GM18517 (cell line): ENCODE results near the gene SLC25A20.

Source experiments
- ATAC-seq: cut with Tn5 transposase; IDR thresholded peaks from one replicate; pipeline ENCODE4 v1.9.1; 2021; ENCODE audit warnings: mild to moderate bottlenecking, moderate library complexity; ENCODE audit not compliant: unreplicated experiment

Gene SLC25A20

GRCh38 chr3:48899273-48899672 lies 591 bp upstream of the SLC25A20 start:
- ATAC-seq = no peak

GRCh38 chr3:48897460-48898376 lies 964 bp downstream of the SLC25A20 start:
- no peak for ATAC-seq

- ATAC-seq = no peak
These were observed 1.7 kb downstream of the SLC25A20 start for GRCh38 chr3:48896936-48897335.

DNA sequence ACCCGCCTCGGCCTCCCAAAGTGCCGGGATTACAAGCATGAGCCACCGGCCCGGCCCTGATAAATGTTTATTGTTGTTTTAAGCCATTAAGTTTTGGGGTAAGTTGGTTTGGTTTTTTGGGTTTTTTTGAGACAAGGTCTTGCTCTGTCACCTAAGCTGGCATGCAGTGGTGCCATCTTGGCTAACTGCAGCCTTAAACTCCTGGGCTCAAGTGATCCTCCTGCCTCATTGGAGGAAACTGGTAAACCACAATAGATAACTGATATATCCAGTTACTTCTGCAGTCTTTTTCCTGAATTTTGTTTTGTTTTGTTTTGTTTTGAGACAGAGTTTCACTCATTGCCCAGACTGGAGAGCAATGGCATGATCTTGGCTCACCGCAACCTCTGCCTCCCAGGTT lies 4.2 kb downstream of the SLC25A20 start:
- no peak for ATAC-seq

DNA sequence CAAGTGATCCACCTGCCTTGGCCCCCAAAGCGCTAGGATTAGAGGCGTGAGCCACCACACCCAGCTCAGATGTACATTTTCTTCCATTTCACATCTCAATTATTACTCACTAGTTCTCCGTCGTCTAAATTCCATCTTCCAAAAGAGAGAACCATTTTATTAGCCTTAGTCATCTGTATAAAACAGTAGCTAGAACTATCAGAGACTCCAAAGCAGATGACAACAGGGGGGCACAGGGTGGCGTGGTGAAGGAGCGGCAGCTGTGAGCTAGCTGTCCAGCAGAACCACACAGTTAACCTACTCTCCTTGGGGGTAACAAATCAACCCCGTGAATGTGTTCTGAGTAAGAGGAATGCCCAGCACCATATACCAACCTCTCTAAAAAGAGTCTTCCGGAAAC lies 7.1 kb downstream of the SLC25A20 start:
- ATAC-seq = no peak

GRCh38 chr3:48885753-48886152 lies 12.9 kb downstream of the SLC25A20 start:
- no peak for ATAC-seq

GRCh38 chr3:48881652-48882114 lies 17.0 kb downstream of the SLC25A20 start:
- no peak for ATAC-seq

- no peak for ATAC-seq
These were observed 17.7 kb downstream of the SLC25A20 start for GRCh38 chr3:48881006-48881405.

GRCh38 chr3:48879994-48880377 lies 18.7 kb downstream of the SLC25A20 start:
- ATAC-seq = no peak

DNA sequence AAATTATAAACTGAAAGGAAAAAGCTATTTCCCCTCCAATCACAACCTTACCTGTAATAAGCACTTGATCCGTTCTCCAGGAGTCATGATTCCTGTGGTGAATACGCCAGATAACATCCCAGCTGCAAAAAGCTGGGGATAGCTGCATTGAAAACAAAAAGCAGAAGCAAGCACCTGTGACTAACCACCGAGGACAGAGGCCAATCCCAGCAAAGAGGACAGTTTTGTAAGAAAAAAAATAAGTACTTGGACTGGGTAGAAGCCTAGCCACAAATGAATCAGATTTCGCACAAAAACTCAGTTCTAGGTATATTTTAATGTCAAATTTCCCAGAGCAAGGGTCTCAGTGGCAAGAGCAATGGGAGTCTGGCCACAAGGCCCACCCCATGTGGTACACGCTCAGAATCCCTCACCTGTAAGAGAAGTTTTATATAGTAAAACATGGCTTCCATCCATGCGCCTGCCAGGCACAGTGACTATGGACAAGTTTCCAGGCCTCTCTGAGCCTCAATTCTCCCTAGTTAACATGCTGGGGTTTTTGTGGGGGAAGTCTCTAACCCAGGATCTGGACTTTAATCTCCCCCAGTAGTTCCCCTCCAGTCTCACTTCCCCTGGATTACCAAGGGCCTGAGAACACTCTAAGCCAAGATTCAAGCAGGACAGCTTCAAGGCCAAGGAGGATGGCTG lies 19.2 kb downstream of the SLC25A20 start:
- ATAC-seq = no peak

DNA sequence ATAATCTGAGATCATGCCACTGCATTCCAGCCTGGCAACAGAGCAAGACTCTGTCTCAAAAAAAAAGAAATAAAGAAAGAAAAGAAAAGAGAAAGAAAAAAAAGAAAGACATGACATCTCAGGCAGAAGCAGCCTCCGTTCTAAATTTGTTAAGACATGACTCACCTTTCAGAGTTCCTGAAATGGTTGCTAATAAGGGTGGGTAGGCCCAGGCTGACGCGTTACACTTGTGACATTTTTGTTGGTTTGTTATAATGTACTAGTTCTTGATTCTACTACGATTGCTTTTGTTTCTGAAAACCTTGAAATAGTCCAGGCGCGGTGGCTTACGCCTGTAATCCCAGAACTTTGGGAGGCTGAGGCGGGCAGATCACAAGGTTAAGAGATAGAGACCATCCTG lies 21.0 kb downstream of the SLC25A20 start:
- ATAC-seq = no peak

- no peak for ATAC-seq
These were observed 35.6 kb downstream of the SLC25A20 start for GRCh38 chr3:48863122-48863521.

DNA sequence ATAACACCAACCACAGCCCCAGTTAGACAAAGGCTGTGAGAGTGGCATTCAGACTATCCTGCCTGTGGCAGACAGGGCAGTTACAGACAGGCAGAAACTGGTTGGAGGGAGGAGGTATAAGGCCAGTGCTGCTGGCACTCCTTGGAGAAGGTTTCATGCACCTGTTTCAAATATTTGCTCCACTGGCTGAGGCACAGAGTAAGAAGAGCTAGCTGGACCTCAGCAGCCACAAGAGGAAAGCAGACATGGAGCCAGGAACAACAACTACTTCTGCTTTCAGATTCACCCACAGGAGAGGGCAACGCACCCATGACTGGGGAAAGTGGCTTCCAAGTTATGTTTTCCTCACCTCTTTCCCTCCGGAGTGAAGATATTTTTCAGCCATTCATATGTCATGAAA lies 39.5 kb downstream of the SLC25A20 start:
- ATAC-seq = no peak

DNA sequence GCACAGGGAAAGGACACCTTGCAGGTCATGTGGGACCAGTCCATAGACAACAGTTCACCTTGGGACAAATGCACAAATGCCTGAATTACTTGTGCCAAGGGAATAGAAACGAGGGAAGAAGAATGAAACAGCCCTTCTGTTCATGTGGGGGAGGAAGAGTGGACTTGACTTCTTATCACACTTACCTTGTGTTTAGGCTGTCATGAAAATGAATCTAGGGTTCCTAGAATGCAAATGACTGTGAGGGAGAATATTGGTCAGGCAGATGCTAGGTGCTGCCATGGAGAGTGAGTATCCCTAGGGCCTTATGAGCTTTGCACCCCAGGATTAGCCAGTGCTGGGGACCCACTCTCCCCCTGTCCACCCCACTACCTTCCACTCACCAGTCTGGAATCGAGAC lies 40.0 kb downstream of the SLC25A20 start:
- ATAC-seq = no peak

- no peak for ATAC-seq
These were observed 41.0 kb downstream of the SLC25A20 start for GRCh38 chr3:48857641-48858040.

- ATAC-seq = no peak
These were observed 42.2 kb downstream of the SLC25A20 start for GRCh38 chr3:48856469-48856868.

DNA sequence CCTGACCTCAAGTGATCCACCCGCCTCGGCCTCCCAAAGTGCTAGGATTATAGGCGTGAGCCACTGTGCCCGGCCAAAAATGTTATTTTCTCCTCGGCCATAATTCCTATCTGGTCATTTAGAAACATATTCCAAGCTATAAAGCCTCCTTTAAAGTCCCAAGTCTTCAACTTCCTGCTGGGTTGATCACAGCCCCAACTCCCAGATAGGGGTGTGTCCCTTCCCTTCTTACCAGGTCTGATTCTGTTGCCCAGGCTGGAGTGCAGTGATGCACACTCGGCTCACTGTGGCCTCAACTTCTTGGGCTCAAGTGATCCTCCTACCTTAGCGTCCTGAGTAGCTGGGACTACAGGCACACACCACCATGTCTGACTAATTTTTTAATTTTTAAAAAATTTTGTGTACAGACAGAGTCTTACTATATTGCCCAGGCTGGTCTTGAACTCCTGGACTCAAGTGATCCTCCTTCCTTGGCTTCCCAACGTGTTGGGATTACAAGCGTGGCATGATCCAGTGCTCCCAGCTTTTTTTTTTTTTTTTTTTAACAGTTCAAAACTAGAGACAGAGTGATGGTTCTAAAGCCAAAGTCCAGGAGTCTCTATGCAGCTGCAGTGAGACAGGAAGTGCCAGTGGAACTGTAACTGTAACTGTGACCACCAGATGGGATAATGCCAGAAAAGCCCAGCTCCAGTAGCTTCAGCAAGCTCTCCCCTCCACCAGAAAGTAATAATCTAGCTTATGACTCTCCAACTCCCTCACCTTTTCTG lies 42.8 kb downstream of the SLC25A20 start:
- ATAC-seq = no peak

GRCh38 chr3:48852151-48852550 lies 46.5 kb downstream of the SLC25A20 start:
- no peak for ATAC-seq

DNA sequence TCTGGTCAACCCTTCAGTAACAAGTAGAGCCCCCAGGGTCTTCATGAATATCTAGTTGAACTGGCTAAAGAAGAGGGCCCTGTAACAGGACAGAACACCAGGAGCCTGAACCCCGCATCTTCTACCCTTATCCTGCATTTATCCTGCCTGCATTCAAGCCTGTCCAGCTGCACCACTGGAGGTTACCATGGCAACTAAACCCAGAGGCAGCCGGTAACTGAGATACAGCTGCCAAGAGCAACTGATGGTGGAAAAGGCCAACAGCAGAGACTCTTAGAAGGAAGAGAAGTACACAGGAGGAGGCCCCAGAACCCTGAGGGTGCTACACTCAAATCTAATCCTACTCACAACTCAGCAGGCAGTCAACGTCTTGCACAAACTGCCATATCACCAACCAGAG lies 47.3 kb downstream of the SLC25A20 start:
- no peak for ATAC-seq

- no peak for ATAC-seq
These were observed 49.7 kb downstream of the SLC25A20 start for GRCh38 chr3:48848816-48849515.
